GM23338 (cell line): ENCODE measurements around the gene APOL1. TPM values are rescaled to one million over a fixed set of nuclear protein-coding genes. Genes with fewer than 3 reads are reported as not detected.

Experiments used
- ATAC-seq: fragments of 200-7000 bp; cut with Tn5 transposase; 3 replicates; pipeline ENCODE4 v1.9.1; 2020
- DNase-seq: peaks from one replicate; pipeline ENCODE4 v3.0.0-alpha.2; 2015; ENCODE audit warnings: low spot score
- H2AFZ ChIP-seq: fragments of 200-600 bp; sonication (generic); 2 replicates; pipeline ENCODE4 v1.8.0; 2016; ENCODE audit warnings: antibody characterized with exemption, mild to moderate bottlenecking, moderate library complexity
- H3F3A ChIP-seq: fragments of 200-600 bp; sonication (generic); replicated peaks from 2 replicates; pipeline ENCODE4 v1.8.0; 2017; ENCODE audit warnings: antibody characterized with exemption, mixed run types, low read depth
- H3K27ac ChIP-seq: fragments of 200-600 bp; sonication (generic); 2 replicates; pipeline ENCODE4 v1.6.1; 2016; ENCODE audit warnings: low read depth
- H3K27me3 ChIP-seq: fragments of 200-600 bp; sonication (generic); 2 replicates; pipeline ENCODE4 v1.8.0; 2016; ENCODE audit warnings: mild to moderate bottlenecking, mixed run types, moderate library complexity; ENCODE audit not compliant: insufficient read depth
- H3K36me3 ChIP-seq: fragments of 200-600 bp; sonication (generic); 2 replicates; pipeline ENCODE4 v1.8.0; 2016; ENCODE audit warnings: mild to moderate bottlenecking; ENCODE audit not compliant: insufficient read depth
- H3K4me1 ChIP-seq: fragments of 200-600 bp; sonication (generic); 2 replicates; pipeline ENCODE4 v1.8.0; 2016; ENCODE audit warnings: mild to moderate bottlenecking, moderate library complexity; ENCODE audit not compliant: insufficient read depth
- H3K4me2 ChIP-seq: fragments of 200-600 bp; sonication (generic); 2 replicates; pipeline ENCODE4 v1.7.1; 2017; ENCODE audit warnings: mixed run types
- H3K4me3 ChIP-seq: fragments of 200-600 bp; sonication (generic); 2 replicates; pipeline ENCODE4 v1.6.1; 2016; ENCODE audit warnings: mixed run types
- H3K79me2 ChIP-seq: fragments of 200-600 bp; sonication (generic); replicated peaks from 2 replicates; pipeline ENCODE4 v1.8.0; 2017; ENCODE audit warnings: mild to moderate bottlenecking; ENCODE audit not compliant: insufficient read depth
- H3K9me2 ChIP-seq: fragments of 200-600 bp; sonication (generic); 2 replicates; pipeline ENCODE4 v1.8.0; 2017; ENCODE audit not compliant: insufficient read depth
- H4K20me1 ChIP-seq: fragments of 200-600 bp; sonication (generic); replicated peaks from 2 replicates; pipeline ENCODE4 v1.8.0; 2017; ENCODE audit warnings: mild to moderate bottlenecking; ENCODE audit not compliant: insufficient read depth
- H3K27ac Mint-ChIP-seq: 2 replicates; pipeline ENCODE4 v1.8.0; 2020; ENCODE audit warnings: inconsistent platforms, mild to moderate bottlenecking, moderate library complexity, mixed read lengths
- H3K27me3 Mint-ChIP-seq: 3 replicates; pipeline ENCODE4 v1.8.0; 2022; ENCODE audit warnings: low read depth, mild to moderate bottlenecking, moderate library complexity, mixed read lengths, inconsistent platforms; ENCODE audit not compliant: insufficient read depth, poor library complexity
- H3K36me3 Mint-ChIP-seq: 3 replicates; pipeline ENCODE4 v1.8.0; 2021; ENCODE audit warnings: low read depth, mild to moderate bottlenecking, inconsistent platforms, moderate library complexity, mixed read lengths
- H3K4me1 Mint-ChIP-seq: 3 replicates; pipeline ENCODE4 v1.8.0; 2020; ENCODE audit warnings: mild to moderate bottlenecking, inconsistent platforms, mixed read lengths
- H3K4me3 Mint-ChIP-seq: 3 replicates; pipeline ENCODE4 v1.8.0; 2021; ENCODE audit warnings: moderate library complexity, mild to moderate bottlenecking, inconsistent platforms, mixed read lengths
- H3K9me3 Mint-ChIP-seq: 3 replicates; pipeline ENCODE4 v1.8.0; 2020; ENCODE audit warnings: moderate library complexity, mild to moderate bottlenecking, inconsistent platforms, mixed read lengths
- CREB1 ChIP-seq: fragments of 250-450 bp; sonication (Bioruptor Pico); IDR thresholded peaks from 2 replicates; pipeline ENCODE4 v1.5.0; 2020; ENCODE audit warnings: low read depth, mild to moderate bottlenecking, moderate library complexity
- EZH2 ChIP-seq: fragments of 200-600 bp; sonication (generic); IDR thresholded peaks from one replicate; pipeline ENCODE4 v1.8.0; 2017; ENCODE audit warnings: antibody characterized with exemption, mild to moderate bottlenecking, low read depth; ENCODE audit not compliant: unreplicated experiment
- EZH2phosphoT487 ChIP-seq: fragments of 200-600 bp; sonication (generic); IDR thresholded peaks from one replicate; pipeline ENCODE4 v1.8.1; 2018; ENCODE audit warnings: antibody characterized with exemption; ENCODE audit not compliant: unreplicated experiment
- JUNB ChIP-seq: IDR thresholded peaks from one replicate; pipeline ENCODE4 v1.6.1; 2016; ENCODE audit warnings: antibody characterized with exemption; ENCODE audit not compliant: unreplicated experiment
- NANOG ChIP-seq: IDR thresholded peaks from 2 replicates; pipeline ENCODE4 v1.6.1; 2016; ENCODE audit warnings: antibody characterized with exemption, borderline replicate concordance
- POLR2AphosphoS5 ChIP-seq: IDR thresholded peaks from 2 replicates; pipeline ENCODE4 v1.6.1; 2016; ENCODE audit warnings: antibody characterized with exemption, low read depth
- REST ChIP-seq: IDR thresholded peaks from one replicate; pipeline ENCODE4 v1.6.1; 2018; ENCODE audit warnings: antibody characterized with exemption; ENCODE audit not compliant: unreplicated experiment
- STAT1 ChIP-seq: IDR thresholded peaks from one replicate; pipeline ENCODE4 v1.6.1; 2016; ENCODE audit warnings: antibody characterized with exemption; ENCODE audit not compliant: unreplicated experiment
- ZNF114 ChIP-seq: fragments of 250-450 bp; sonication (Bioruptor Pico); IDR thresholded peaks from 2 replicates; pipeline ENCODE4 v1.5.0; 2020; ENCODE audit warnings: mild to moderate bottlenecking, moderate library complexity
- ZNF331 ChIP-seq: fragments of 250-450 bp; sonication (Bioruptor Pico); IDR thresholded peaks from 2 replicates; pipeline ENCODE4 v1.5.0; 2020; ENCODE audit warnings: low read depth, mild to moderate bottlenecking, moderate library complexity
- polyA plus RNA-seq: library from polyadenylated mRNA; unstranded; fragments of >200 nt; fragmentation: Nextera tagmentation; extraction: Ambion mirVana; gene quantifications from 2 replicates; pipeline ENCODE4 v1.2.1, GENCODE V29; 2016
- total RNA-seq: library from RNA; depleted of rRNA; stranded (reverse); fragments of >200 nt; shearing (Covaris generic); gene quantifications from 2 replicates; pipeline ENCODE4 v1.2.3, GENCODE V29; 2014
- TF ChIP-seq, protein P1 (sequence below): IDR thresholded peaks from 2 replicates; pipeline ENCODE4 v1.6.1; 2016; ENCODE audit warnings: antibody characterized with exemption

APOL1 gene
- total and polyA plus RNA-seq, 2 experiments from 2014 or later = 0.11 TPM; not detected in 1

DNA sequence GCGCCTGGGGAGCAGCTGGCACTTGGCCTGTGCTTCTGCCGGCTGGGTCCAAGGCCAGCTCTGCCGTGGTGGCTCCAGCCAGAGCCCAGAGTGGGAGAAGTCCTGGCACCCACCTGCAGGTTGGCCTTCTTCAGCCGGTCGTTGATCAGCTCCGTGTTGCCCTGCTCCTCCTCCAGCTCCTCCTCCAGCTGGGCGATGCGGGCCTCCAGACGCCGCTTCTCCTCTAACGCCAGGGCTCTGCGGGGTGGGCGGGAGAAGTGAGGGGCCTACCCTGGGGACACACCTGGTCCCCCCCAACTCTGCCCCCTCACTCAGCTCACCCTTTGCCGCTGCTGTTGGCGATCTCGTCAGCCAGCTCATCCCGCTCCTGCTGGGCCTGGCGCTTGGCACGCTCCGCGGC, 32.6 kb downstream of the APOL1 start:
- H4K20me1 ChIP-seq = no peaks in the 10 kb centered on the region; the same call in none of the 2 replicates
- no peak overlapping the region for H3K27ac ChIP-seq
- TF ChIP-seq CREB1 (CRISPR knock-in tag) = no peak
- TF ChIP-seq ZNF114 (CRISPR knock-in tag) = no peak
- TF ChIP-seq, protein P1, sequence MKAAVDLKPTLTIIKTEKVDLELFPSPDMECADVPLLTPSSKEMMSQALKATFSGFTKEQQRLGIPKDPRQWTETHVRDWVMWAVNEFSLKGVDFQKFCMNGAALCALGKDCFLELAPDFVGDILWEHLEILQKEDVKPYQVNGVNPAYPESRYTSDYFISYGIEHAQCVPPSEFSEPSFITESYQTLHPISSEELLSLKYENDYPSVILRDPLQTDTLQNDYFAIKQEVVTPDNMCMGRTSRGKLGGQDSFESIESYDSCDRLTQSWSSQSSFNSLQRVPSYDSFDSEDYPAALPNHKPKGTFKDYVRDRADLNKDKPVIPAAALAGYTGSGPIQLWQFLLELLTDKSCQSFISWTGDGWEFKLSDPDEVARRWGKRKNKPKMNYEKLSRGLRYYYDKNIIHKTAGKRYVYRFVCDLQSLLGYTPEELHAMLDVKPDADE = no peak
- TF ChIP-seq JUNB = no peak
- TF ChIP-seq STAT1 = no peak
- TF ChIP-seq POLR2AphosphoS5 = no peak
- TF ChIP-seq NANOG = no peak
- TF ChIP-seq EZH2phosphoT487 = no peak
- no peak for TF ChIP-seq ZNF331 (CRISPR knock-in tag)
- Mint-ChIP-seq H3K36me3 (peaks cover 92% of the 10 kb centered on the region), H3K27ac (no peak overlapping the region), H3K4me3 (no peak overlapping the region), H3K4me1 (peaks cover 7% of the 10 kb centered on the region), H3K27me3 (peaks cover 12% of the 10 kb centered on the region), H3K9me3 (peaks cover 12% of the 10 kb centered on the region)
- H3K27me3 ChIP-seq = no peaks in the 10 kb centered on the region
- H3K79me2 ChIP-seq = no peaks in the 10 kb centered on the region
- DNase-seq (no peak), ATAC-seq (no peak)
- H3K4me2 ChIP-seq = no peak overlapping the region
- peaks cover 64% of the 10 kb centered on the region for H3K36me3 ChIP-seq
- H3K4me3 ChIP-seq = no peak overlapping the region
- 0 out of 2 replicates have a peak, but pooled peaks cover 4% of the 10 kb centered on the region for H3K9me2 ChIP-seq
- peaks cover 11% of the 10 kb centered on the region; the same call in 1 of the 2 replicates for H3F3A ChIP-seq
- no peak overlapping the region for H2AFZ ChIP-seq
- H3K4me1 ChIP-seq = no peaks in the 10 kb centered on the region

DNA sequence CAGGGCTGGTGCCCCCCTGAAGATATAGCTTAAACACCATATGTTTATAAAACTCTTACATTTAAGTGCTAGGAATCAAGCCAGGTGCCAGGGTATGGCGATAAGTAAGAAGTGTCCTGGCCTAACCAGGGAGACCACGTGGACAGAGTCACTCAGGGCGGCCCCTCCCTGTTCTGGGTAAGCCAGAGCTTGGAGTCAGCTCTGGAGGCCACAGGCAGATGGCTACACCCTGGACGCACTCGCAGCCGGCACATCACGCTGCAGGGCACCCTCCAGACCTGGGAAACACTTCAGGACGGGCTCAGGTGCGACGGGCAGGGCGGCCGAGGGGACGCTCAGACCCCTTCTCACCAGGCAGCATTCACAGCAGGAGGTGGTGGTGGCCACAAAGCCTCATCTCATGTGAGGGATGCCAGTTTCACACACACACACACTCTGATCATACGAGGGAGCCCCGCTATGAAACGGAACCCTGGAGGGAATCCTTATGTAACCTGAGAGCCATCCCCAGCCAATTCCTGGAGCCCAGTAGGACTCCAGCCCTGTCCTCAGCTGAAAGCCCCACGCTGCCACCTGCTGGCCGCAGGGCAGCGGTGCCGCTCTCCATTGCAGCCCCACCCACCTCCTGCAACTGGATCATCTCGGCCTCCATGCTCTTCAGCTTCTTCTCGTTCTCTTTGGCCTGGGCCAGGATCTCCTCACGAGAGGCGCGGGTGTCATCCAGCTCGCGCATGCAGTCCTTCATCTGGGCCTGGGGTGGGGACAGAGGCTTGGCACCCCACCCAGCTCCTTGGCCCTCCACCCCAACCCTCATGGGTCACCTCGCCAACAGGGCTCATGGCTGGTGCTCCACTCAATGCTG, 33.4 kb downstream of the APOL1 start:
- H3K36me3 Mint-ChIP-seq = peaks cover 93% of the 10 kb centered on the region
- peaks cover 12% of the 10 kb centered on the region for H3K27me3 Mint-ChIP-seq
- H2AFZ ChIP-seq = no peak overlapping the region
- peaks cover 16% of the 10 kb centered on the region for H3K9me3 Mint-ChIP-seq
- no peak overlapping the region for H3K4me3 Mint-ChIP-seq
- DNase-seq = peak; percentile 90
- no peak overlapping the region for H3K4me3 ChIP-seq
- H3K36me3 ChIP-seq = peaks cover 62% of the 10 kb centered on the region
- H3K79me2 ChIP-seq = no peaks in the 10 kb centered on the region
- no peak overlapping the region; the same call in 1 of the 2 replicates for H3K27ac Mint-ChIP-seq
- ATAC-seq = peak; percentile 96
- no peaks in the 10 kb centered on the region; the same call in none of the 2 replicates for H4K20me1 ChIP-seq
- no peaks in the 10 kb centered on the region for H3K27me3 ChIP-seq
- no peaks in the 10 kb centered on the region for H3K4me1 ChIP-seq
- H3K27ac ChIP-seq = no peak overlapping the region
- H3K9me2 ChIP-seq = 0 out of 2 replicates have a peak, but pooled peaks cover 4% of the 10 kb centered on the region
- H3K4me1 Mint-ChIP-seq = peaks cover 7% of the 10 kb centered on the region
- H3K4me2 ChIP-seq = no peak overlapping the region
- peaks cover 11% of the 10 kb centered on the region; the same call in 1 of the 2 replicates for H3F3A ChIP-seq
- TF ChIP-seq ZNF331 (CRISPR knock-in tag) = no peak
- TF ChIP-seq POLR2AphosphoS5 = no peak
- TF ChIP-seq, protein P1 = no peak
- TF ChIP-seq REST = no peak
- TF ChIP-seq EZH2 = no peak
- TF ChIP-seq ZNF114 (CRISPR knock-in tag) = no peak
- TF ChIP-seq STAT1 = no peak
- no peak for TF ChIP-seq JUNB
